ENCODE data around the gene JMJD8. TPM values are rescaled to one million over a fixed set of nuclear protein-coding genes. Genes with fewer than 3 reads are reported as not detected.
A peak's percentile ranks its signal among the peaks of the same experiment; 100 is the strongest.

The JMJD8 gene
- total RNA-seq, 1 donor from 2014 or later, result 63.4 TPM

- no peak for DNase-seq (ENCODE audit: low spot score)
Observed at GRCh38 chr16:642189-643049, 41.7 kb downstream of the JMJD8 start.

DNA sequence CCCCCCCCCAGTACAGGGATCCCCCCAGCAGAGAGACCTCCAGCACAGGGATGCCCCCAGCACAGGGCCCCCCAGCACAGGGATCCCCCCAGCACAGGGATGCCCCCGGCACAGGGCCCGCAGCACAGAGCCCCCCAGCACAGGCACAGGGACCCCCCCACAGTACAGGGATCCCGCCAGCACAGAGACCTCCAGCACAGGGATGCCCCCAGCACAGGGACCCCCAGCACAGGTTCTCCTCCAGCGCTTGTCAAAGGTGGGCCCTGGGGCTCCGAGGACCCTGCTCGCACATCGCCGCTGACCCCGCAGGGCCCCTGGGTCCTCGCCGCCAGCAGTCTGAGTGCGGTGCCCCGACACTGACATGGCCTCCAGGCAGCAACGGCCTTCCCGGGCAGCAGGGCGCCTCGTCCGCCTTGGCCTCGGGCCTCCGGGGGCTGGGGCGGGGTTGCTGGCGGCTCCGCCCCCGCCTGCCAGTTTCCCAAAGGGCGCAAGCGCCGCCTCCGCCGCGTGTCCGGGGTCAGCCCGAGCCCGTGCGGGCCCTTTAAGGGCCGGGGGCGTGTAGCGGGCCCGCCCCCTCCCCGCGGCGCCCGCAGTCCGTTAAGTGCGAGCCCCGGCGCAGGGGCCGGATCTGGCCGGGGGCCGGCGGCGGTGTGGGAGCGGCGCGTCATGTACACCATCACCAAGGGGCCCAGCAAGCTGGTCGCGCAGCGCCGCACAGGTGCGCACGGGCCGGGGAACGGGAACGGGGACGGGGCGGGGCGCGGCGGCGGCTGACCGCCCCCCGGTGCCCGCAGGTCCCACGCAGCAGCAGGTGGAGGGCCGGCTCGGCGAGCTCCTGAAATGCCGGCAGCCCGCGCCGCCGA is 42.6 kb downstream of the JMJD8 start, which contains the start of gene MCRIP2:
MCRIP2 (plus strand) TSS at position 503 of the 863 bp plus-strand sequence; CDS start at position 667, 164 bp downstream.
- peak; percentile 84 for DNase-seq (ENCODE audit: low spot score)

- no peak for DNase-seq (ENCODE audit: low spot score)
Observed at GRCh38 chr16:640614-641013, 43.5 kb downstream of the JMJD8 start.

- no peak for DNase-seq (ENCODE audit: low spot score)
Observed at GRCh38 chr16:638836-639235, 45.3 kb downstream of the JMJD8 start.

GRCh38 chr16:638034-638543 is 46.0 kb downstream of the JMJD8 start:
- DNase-seq (ENCODE audit: low spot score), result no peak

DNA sequence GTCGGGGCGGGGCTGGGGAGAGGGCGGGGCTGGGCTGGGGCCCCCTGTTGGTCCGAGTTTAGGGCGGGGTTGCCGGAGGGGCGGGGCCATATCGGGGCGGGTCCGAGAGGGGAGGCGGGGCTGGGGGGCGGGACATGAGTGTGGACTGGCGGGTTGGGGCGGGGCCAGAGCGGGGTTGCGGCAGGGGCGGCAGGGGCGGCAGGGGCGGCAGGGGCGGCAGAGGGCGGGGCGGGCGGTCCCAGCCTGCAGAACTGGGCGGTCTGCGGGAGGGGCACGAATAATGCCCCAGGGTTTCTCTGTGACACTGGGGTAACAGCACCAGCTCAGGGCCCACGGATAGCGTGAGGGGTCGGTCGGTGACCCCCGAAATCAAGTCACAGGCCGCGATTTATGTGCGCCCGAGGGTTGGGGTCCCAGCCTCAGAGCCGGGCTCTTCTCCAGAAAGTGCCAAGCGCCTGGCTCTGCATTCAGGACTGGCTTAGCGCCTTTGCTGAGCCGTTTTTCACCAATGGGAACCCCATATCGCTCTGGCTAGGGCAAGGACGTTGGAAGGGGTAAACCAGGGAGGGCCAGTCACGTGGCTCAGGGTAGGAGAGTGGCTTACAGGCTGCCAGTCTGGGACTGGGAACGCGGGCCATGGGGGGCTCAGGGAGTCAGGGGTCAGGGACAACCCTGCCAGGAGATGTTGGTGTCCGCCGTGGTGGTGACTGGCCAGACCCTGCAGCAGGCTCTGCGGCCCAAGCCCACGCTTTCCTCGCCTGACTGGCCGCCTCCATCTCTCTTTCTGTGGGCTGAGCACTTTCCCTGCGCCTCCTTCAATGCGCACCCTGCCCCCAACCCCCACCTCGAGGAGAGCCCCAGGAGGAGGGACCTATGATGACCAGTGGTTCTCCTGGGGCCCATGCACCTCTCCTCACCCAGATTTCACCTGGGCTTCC is 46.8 kb downstream of the JMJD8 start:
- DNase-seq (ENCODE audit: low spot score), result peak; percentile 94

DNA sequence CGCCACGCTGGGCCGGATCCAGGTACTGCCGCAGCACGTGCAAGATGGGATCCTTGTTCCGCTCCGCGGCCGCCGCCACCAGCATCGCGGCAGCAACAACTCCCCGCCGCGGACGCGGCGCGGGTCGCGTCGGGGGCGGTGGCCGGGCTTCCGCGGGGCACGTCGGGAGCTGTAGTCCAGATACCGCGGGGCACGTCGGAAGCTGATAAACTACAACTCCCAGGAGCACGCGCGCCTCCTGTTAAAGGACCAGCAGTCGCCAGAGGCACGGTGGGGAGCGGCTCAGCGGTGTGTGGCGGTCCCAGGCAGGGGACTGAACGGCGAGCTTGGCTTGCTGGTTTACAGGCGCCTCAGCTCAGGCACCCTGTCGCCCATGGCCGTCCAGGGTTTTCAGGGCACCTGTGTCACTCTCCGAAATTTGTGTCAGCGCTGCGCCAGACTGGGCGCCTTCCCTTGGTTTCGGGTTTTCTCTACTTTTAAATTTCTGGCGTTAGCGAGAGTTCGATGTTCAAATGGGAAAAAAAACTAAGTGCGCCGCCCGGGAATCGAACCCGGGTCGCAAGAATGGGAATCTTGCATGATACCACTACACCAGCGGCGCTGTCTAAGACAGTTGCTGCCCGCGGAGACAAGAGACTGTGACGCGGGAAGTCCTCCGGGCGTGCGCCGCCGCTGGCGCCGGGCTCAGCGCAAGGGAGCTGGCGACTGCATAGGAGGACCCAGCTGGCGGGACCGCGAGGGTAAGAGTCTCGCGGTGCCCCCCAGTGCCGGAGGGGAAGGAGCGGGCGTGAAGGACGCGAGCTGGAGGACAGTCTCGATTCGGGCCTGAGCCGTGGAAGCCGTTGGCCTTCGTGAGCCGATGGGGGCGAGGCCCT is 47.7 kb downstream of the JMJD8 start, which contains the start of gene METTL26:
METTL26 (minus strand) TSS at position 100 of the 875 bp plus-strand sequence; CDS start at position 85, 15 bp downstream.
- DNase-seq (ENCODE audit: low spot score), result peak; percentile 94

DNA sequence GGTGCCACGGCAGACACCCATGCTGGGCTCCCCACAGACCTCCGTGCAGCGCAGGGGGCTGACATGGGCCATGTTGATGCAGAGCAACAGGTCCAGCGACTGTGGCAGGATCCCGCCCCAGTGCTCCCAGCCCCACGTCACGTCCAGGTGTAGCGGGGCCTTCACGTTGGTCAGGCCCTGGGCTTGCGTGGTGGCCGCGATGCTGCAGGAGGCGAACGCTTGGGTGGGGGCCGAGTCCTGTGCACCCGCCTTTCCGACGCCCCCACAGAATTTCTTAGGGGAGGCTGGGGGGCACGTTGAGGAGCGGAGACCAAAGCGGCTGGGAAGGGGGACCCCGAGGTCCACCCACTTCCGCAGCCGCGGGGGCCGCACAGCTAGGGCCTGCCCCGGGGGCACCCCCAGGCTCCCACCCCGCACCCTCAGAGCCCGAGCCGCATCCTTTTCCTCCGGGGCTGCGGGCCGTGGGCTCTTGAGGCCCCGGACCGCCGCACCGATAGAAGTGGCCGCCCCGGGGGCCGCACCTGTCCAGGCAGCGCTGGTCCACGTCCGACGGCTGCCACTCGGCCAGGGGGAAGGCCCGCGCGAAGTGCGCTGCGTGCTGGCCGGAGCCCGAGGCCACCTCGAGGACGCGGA is 48.4 kb downstream of the JMJD8 start:
- no peak for DNase-seq (ENCODE audit: low spot score)

- DNase-seq (ENCODE audit: low spot score), result no peak
Observed at GRCh38 chr16:634996-635395, 49.1 kb downstream of the JMJD8 start.

- no peak for DNase-seq (ENCODE audit: low spot score)
Observed at GRCh38 chr16:634051-634670, 50.0 kb downstream of the JMJD8 start.

DNA sequence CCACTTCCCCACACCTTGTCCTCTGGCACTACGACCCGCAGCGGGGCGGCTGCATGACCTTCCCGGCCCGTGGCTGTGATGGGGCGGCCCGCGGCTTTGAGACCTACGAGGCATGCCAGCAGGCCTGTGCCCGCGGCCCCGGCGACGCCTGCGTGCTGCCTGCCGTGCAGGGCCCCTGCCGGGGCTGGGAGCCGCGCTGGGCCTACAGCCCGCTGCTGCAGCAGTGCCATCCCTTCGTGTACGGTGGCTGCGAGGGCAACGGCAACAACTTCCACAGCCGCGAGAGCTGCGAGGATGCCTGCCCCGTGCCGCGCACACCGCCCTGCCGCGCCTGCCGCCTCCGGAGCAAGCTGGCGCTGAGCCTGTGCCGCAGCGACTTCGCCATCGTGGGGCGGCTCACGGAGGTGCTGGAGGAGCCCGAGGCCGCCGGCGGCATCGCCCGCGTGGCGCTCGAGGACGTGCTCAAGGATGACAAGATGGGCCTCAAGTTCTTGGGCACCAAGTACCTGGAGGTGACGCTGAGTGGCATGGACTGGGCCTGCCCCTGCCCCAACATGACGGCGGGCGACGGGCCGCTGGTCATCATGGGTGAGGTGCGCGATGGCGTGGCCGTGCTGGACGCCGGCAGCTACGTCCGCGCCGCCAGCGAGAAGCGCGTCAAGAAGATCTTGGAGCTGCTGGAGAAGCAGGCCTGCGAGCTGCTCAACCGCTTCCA is 50.6 kb downstream of the JMJD8 start:
- DNase-seq (ENCODE audit: low spot score), result no peak

- no peak for DNase-seq (ENCODE audit: low spot score)
Observed at GRCh38 chr16:632486-633335, 51.4 kb downstream of the JMJD8 start.

GRCh38 chr16:631808-632358 is 52.3 kb downstream of the JMJD8 start:
- no peak for DNase-seq (ENCODE audit: low spot score)
